ENCODE data around the gene TMEM175.
"Not testable (repeated sequence)": the region's sequence is repeated elsewhere in the genome, so short reads cannot be mapped to it uniquely, and the experiment has no call there.

TMEM175 gene

DNA sequence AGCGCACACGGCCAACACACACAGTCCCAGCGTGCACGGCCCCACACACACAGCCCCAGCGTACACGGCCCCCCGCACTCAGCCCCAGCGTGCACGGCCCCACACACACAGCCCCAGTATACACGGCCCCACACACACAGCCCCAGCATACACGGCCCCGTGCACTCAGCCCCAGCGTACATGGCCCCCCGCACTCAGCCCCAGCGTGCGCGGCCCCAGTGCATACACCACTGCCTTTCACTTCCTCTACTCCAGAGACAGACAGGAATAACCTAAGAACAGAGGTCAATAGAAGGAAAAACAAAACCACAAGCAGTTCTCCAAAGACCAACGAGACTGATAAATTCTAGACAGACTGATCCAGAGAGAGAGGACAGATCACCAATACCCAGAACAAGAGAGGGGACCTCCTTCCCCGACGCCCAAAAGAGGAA is 17.2 kb upstream of the TMEM175 start:
- peak; percentile 40 for DNase-seq (ENCODE audit: low spot score)

DNA sequence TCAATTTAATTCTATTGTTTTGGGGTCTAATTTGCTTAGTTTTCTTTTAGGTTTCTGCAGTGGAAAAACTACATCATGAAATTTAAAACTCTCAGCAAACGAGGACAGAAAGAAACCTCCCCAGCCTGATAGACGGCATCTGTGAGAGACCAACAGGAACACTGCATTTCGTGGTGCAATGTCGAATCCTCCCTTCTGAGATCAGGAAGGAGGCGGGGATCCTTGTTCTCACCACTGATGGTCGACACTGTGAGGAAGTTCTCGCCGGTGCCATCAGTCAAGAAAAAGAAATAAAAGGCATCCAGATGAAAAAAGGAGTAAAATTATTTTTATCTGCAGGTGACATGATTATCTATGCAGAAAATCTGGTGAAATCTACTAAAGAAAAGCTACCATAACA is 16.7 kb upstream of the TMEM175 start:
- peak; percentile 45 for DNase-seq (ENCODE audit: low spot score)

DNA sequence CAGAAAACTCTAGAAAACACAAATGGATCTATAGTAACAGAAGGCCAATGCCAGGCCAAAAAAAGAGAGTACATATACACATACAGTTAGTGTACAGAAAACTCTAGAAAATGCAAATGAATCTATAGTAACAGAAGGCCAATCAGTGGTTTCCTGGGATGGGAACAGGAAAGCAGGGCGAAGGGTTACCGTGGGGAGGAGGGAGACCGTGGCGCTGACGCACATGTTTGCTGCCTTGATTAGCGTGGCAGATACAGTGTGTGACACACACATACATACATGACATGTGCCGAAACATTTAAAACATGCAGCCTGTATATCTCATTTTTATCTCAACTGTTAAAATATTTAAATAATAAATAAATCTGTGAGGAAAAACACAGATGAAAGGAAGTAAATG is 14.8 kb upstream of the TMEM175 start:
- no peak for DNase-seq (ENCODE audit: low spot score)

DNA sequence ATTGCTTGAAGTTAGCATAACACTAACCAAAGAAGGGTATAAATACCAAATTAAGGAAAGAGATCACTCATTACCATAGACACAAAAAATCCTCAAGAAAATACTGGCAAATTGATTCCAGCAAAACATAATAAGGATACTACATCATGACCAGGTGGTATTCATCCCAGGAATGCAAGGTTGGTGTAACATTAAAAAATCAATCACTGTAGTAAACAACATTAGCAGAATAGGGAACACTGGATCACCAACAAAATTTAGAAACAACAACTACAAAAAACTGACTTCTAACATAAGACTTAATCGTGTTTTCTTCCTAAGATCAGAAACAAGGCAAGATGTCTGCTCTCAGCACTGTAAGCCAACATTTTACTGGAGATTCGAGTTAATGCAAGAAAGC is 14.3 kb upstream of the TMEM175 start:
- no peak for DNase-seq (ENCODE audit: low spot score)

DNA sequence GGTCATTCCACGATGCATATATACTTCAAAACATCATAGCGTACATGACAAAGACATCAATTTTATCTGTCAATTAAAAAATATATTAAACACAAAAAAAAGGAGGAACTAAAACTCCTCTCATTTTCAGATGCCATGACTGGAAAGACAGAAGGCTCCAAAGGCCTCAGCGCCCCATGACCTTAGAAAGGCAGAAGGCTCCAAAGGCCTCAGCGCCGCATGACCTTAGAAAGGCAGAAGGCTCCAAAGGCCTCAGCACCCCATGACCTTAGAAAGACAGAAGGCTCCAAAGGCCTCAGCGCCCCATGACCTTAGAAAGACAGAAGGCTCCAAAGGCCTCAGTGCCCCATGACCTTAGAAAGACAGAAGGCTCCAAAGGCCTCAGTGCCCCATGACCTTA is 13.7 kb upstream of the TMEM175 start:
- not testable (repeated sequence) for DNase-seq (ENCODE audit: low spot score)

DNA sequence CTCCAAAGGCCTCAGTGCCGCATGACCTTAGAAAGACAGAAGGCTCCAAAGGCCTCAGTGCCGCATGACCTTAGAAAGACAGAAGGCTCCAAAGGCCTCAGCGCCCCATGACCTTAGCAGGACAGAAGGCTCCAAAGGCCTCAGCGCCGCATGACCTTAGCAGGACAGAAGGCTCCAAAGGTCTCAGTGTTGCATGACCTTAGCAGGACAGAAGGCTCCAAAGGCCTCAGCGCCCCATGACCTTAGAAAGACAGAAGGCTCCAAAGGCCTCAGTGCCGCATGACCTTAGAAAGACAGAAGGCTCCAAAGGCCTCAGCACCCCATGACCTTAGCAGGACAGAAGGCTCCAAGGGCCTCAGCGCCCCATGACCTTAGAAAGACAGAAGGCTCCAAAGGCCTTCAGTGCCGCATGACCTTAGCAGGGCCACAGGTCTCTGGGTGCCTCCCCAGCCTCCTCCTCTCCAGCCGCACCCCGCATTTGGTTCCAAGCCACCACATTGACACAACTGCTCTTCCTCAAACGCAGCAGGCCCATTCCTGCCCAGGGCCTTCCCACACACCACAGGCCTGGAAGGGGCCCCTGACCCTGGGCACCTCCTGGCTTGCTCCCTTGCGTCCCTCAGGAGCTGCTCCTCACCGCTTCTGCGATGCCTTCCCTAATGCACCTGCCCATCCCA is 13.1 kb upstream of the TMEM175 start:
- not testable (repeated sequence) for DNase-seq (ENCODE audit: low spot score)

DNA sequence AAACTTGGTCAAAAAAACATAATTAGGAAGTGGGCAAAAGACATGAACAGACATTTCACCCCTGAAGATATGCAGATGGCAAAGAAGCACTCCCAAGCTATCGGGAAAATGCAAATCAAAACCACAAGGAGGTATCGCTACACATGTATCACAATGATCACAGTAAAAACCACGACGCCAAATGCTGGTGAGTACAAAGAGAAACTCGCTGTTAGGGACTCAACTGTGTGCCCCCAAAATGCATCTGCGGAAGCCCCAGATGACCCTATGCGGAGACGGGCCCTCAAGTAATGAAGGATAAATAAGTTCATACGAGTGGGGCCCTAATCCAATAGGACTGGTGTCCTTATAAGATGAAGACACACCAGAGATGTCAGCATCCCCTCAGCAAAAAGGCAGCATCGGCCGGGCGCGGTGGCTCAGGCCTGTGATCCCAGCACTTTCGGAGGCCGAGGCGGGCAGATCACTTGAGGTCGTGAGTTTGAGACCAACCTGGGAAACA is 10.4 kb upstream of the TMEM175 start:
- no peak for DNase-seq (ENCODE audit: low spot score)

DNA sequence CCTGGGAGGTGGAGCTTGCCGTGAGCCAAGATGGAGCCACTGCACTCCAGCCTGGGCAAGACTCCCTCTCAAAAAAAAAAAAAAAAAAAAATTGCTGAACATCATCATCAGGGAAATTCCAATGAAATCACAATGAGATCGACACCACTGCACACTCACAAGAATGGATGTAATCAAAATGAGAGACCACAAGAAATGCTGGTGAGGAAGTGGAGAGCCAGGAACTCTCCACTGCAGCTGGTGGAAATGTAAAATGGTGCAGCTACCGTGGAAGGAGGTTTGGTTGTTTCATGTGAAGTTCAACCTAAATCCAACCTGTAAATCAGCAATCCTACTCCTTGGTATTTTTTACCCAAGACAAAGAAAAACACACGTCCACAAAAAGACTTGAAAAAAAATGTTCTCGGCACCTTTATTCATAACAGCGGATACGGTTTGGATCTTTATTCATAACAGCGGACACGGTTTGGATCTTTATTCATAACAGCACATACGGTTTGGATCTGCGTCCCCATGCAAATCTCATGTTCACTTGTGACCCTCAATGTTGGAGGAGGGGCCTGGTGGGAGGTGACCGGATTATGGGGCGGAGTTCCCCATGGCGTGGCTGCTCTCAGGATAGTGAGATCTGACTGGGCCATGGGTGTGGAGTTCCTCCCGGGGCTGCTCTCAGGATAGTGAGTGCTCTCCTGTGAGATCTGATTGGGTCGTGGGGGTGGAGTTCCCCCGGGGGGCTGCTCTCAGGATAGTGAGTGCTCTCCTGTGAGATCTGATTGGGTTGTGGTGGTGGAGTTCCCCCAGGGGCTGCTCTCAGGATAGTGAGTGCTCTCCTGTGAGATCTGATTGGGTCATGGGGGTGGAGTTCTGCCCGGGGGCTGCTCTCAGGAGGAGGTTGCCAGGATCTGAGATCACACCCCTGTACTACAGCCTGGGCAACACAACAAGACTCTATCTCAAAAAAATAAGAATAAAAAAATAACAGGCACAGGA is 7.9 kb upstream of the TMEM175 start:
- DNase-seq (ENCODE audit: low spot score) = no peak

DNA sequence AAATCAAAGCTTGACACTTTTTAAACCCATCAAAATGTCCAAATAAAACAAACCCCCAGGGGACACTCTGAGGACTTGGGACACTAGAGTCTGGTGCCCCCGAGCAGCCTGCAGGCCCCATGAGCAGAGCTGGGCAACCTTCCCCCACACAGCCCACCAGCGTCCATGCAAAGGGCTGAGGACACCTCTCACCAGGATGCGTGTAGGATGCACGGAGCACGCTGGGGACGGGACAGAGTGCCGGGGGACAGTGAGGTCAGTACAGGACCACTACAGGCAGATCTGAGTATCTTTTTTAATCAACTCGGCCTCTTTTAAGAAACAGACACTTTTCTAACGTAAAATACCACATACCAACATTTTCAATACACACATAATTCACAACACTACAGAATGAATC is 7.1 kb upstream of the TMEM175 start:
- no peak for DNase-seq (ENCODE audit: low spot score)

DNA sequence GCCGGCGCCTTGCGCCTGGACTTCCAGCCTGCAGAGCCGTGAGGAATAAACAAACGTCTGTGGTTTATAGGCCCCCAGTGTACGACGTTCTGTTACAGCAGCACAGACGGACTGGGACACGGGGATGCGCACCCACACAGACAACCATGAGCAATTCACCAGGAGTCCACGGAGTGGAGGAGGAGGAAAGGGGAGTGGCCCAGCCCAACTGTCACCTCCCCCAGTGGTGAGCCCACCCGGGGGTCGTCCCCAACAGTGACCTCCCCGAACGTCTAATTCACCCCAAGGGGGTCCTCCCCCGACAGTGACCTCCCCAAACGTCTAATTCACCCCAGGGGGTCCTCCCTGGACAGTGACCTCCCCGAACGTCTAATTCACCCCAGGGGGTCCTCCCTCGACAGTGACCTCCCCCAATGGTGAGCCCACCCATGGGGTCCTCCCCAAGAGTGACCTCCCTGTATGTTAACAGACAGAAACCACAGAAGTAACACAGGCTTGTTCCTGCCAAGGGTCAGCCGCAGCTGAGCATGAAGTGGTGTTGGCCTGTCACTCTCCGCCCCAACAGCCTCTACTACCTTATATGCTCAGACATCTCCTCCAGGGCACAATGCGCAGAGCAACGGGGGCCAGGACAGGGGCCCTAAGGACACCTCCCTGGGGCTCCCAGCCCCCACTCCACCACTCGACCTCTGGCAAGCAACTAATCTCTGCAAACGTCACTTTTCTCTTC is 6.3 kb upstream of the TMEM175 start:
- no peak for DNase-seq (ENCODE audit: low spot score)

DNA sequence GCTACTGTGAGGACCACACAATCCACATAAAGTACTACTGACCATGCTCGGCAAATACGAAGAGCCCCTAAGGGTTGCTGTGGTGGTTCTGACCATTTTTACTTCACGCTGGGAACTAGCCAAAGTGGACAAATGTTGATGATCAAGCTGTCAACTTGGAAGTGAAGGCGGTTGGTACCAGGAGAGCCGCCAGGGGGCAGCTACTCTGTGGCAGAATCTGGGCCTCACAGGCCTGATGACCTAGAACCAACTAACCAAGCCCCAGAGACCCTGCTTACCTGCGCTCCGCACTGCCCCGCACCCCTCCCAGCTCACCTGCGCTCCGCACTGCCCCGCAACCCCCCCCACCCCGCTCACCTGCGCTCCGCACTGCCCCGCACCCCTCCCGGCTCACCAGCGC is 5.7 kb upstream of the TMEM175 start:
- no peak for DNase-seq (ENCODE audit: low spot score)

DNA sequence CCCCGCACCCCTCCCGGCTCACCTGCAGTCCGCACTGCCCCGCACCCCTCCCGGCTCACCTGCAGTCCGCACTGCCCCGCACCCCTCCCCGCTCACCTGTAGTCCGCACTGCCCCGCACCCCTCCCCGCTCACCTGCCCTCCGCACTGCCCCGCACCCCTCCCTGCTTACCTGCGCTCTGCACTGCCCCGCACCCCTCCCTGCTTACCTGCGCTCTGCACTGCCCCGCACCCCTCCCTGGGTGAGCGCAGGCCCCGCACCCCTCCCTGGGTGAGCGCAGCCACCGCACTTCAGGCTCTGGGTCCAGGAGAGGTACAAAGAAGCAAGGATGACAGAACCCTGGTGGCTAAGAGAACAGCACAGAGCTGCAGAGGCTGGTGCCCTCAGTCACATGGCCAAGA is 4.7 kb upstream of the TMEM175 start:
- DNase-seq (ENCODE audit: low spot score) = not testable (repeated sequence)

DNA sequence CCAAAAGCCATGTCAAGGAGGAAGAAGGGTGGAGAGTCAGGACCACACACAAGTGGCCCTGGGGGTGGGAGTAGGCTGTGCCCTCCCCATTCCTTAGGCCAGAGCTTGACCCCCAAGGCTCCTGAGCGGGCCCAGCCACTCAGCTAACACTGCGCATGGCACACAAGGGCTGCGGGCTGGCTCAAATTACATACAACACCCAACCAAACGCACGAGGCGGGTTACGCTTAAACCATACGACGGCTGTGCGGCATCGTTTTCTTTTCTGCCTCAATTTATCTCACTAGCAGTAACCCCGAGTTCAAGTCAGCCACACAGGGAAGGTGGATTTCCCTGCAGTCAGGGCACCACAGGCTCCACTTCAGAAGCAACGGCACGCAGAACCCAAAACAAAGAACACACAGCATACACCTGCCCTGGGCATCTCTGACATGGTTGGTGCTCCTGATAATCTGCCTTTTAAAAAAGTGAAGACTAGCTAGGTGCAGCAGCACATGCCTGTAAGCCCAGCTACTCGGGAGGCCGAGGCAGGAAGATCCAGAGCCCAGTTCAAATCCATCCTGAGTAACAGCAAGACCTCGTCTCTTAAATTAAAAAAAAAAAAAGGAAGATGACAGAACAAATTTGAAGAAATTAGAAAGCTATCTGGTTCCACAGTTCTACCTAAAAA is 3.0 kb upstream of the TMEM175 start:
- no peak for DNase-seq (ENCODE audit: low spot score)

DNA sequence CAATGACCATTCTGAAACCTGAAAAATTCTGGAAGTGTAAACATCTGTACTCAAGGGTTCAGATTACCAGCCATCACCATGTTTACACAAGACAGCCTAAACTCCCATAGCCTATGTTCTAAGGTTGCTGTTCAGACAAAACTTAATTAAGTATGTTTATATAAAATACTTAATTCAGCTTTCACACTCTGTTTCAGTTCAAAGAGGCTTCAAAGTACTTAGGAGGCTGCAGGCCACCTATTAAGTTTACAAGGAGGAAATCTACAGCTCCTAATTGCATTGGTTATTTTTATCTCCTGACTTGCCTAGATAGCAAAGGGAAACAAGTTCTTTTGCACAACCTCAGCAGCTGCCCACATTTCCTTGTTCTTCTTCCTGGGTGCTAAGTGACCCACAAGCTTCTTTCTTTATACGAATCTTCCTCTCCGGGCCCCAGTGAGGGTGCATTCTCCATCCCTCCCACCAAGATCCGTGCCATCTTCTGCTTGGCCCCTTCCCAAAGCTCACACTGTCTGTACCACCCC is 2.2 kb upstream of the TMEM175 start:
- DNase-seq (ENCODE audit: low spot score) = peak; percentile 45

DNA sequence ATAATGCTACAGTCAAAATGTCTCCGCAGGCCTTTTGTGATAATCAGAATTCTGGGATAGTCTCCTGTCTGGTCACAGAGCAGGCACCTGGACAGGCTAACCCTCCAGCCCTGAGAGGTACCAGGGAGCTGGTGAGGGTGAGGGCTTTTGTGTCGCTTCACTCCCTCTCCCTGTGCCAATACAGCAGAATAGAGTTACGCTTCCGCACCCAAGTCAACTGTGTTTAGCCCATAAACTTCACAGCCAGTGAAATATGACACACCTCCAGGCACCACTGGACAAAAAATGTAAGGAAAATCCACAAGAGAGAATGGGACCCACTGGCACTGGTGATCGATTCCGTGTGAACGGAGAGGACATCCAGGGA is 1.4 kb upstream of the TMEM175 start:
- DNase-seq (ENCODE audit: low spot score) = no peak

DNA sequence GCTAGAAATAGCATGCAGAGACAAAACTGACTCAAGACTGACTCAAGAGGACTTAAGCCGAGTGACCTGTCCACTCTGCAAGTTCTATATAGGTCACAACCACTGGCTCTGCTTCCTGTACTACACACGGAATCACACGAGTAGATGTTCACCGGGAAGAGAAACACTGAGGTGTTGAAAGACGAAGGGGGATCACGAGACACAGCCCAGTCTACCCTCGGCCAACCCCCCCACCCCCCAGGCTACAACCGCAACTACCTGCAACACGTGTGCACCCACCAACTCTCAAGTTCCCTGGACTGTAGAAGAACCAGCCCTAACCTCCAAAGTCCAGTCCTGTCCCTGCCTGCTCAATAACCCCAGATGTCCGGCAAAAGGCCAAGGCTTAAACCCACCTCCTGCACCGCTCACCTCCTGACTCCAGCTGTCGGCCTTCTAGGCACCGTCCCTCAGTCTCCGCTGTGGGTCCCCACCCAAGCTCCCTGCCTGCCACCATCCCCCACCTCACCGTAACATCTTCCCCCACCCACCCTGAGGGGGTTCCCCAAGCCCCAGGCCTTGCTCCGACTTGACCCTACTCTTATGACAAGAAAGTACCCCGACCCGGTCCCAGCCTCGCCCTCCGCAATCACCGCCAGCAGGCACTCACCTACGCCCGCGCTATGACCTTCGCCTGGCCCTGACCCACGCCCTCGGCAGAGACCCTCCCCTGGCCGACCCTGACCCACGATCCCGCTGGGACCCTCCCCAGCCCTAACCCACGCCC is 883 bp upstream of the TMEM175 start:
- no peak for DNase-seq (ENCODE audit: low spot score)

DNA sequence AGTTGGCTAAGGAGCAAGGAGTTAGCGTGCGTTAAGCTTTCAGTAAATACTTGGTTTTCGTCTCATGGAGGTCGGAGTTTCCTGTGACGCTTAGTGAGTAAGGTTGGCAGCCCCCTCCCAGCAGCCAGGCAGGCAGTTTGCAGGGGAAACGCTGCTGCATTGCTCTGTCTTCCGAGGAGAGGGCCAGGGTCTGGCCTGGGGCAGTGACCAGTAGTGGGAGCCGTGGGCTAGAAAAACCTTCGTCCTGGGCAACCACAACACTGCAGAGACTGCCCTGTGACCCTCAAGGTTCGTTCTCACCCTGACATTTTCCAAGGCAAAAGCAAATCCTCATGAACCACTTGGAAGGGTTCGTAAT is 432 bp downstream of the TMEM175 start:
- DNase-seq (ENCODE audit: low spot score) = no peak

DNA sequence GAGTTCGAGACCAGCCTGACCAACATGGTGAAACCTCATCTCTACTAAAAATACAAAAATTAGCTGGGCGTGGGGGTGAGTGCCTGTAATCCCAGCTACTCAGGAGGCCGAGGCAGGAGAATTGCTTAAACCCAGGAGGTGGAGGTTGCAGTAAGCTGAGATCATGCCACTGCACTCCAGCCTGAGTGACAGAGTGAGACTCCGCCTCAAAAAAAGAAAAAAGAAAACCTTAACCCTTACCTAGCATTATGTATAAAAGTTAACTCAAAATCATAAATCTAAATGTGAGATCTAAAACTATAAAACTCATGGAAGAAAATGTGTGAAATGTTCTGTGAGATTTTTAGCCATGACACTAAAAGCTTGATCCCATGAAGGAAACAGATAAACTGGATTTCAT is 7.2 kb downstream of the TMEM175 start:
- DNase-seq (ENCODE audit: low spot score) = not testable (repeated sequence)

DNA sequence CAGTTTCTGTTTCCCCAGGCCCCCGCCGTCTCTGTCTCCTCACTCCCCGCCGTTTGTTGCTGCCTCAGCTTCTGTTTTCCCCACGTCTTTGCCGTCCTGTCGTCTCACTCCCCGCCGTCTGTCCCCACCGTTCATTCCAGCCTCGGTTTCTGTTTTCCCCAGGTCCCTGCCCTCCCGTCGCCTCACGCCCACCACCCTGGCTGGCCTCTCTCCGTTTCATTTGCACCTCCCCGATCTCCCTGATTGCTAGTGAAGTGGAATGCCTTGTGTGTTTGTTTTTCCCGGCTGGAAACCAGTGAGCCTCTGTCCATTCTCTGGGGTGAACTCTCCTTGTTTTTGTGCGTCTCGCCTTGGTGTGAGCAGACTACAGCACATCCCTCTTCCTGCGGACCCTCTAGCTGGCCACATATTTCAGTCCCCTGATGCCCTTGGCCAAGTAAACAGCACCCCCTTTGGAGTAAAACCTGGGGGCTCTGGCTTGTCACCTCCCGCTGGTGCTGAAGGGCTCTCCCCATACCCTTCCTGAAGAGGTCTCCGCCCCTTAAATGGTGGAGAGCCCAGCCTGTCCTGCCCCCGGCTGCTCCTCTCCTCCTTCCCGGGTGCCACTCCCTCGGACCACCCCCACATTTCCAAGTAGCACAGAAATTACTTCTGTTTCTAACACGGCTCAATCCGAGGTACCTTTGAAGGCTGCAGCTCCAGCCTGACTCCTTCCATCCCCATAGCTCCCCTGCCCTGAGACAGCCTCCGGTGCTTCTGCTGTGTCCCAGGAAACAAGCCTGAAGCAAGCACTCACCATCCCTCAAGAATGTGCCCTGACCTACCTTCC is 13.2 kb downstream of the TMEM175 start:
- no peak for DNase-seq (ENCODE audit: low spot score)

DNA sequence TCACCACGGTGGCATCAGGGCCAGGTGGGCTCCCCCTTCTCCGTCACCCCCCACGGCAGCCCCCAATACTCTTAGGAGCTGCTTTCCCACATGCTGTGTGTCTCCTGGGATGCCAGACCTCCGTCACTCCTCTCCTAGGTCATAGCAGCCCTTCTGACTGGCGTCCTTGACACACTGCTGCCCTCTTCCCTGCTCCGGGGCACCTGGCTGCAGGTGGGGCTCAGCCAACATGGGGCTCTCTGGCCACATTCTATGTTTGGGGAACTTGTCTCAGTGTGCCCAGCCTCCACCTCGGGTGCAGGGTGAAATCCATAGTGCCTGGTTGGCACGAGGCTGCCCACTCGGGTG is 13.8 kb downstream of the TMEM175 start:
- DNase-seq (ENCODE audit: low spot score) = no peak
